Measurements from ENCODE around the gene C1orf21.

C1orf21 gene

DNA sequence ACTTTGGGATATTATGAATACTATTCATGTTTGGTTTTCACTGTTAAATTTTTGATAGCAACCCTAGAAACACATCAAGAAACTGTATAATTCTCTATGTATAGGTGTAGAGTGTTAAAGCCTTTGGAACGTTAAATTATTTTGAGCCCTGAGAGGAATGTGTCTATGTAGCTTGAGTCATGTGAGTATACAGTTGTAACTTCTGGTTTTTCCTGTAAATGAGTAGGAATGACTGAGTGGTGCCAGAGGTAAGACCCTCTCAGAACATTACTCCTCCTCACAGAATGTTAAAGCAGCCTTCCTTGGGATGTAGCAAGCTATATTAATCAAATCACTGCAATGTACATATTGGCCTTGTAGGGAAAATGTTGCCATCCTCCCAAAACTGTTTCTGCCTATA lies 69.0 kb downstream of the C1orf21 start:
- Mint-ChIP-seq H3K27ac (no peak overlapping the region), H3K27me3 (no peaks in the 10 kb centered on the region), H3K4me1 (ENCODE audit: low read depth in 2 of 2) (peaks cover 10 to 61% of the 10 kb centered on the region in 2 donors), H3K9me3 (no peaks in the 10 kb centered on the region), H3K36me3 (ENCODE audit: insufficient read depth) (no peaks in the 10 kb centered on the region), H3K4me3 (no peak overlapping the region)
- DNase-seq = no peak
- no peak for ATAC-seq (replicated peaks)

DNA sequence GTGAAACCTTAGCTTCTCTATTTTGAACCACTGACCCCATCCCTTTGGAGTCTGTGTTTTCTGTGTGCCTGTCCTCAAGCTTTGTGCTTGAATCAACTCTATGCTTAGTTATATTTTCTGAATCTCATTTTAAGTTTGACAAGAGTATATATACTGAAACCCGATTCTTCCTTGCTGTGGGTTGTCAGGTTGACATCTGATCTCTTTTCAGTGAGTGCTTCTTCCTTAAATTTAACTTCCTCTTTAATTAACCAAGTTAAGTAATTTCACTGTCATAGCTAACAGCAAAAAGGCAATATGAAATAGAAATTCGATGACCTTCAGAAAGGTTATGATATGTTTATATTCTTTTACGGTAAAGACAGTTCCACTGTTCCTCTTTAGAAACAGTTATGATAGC lies 69.4 kb downstream of the C1orf21 start:
- H3K27me3 Mint-ChIP-seq = no peaks in the 10 kb centered on the region
- no peak overlapping the region for H3K27ac Mint-ChIP-seq
- no peaks in the 10 kb centered on the region for H3K36me3 Mint-ChIP-seq (ENCODE audit: insufficient read depth)
- ATAC-seq (replicated peaks) = no peak
- H3K9me3 Mint-ChIP-seq = no peaks in the 10 kb centered on the region
- no peak for DNase-seq
- H3K4me3 Mint-ChIP-seq = no peak overlapping the region
- peaks cover 12 to 65% of the 10 kb centered on the region in 2 donors for H3K4me1 Mint-ChIP-seq (ENCODE audit: low read depth in 2 of 2)

DNA sequence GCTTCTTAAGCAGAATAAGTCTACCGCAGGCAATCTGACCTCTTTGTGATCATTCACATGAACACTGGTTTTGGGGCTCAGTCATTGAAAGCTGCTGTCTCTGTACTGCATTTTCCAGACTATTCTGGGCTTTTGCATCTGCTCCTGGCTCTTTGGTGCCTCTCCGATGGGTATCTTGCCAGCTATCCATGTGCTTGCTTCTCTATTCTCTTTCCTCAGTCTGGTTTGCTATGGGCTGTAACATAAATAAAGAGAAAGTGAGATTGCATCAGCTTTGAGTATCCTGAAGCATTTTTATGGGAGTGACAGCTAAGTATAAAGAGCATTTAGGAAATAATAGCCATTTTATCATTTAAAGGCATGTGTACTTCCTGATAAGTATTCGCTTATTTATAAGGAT lies 70.7 kb downstream of the C1orf21 start:
- ATAC-seq (replicated peaks) (no peak), DNase-seq (no peak)
- Mint-ChIP-seq H3K27me3 (no peaks in the 10 kb centered on the region), H3K9me3 (no peaks in the 10 kb centered on the region), H3K4me3 (no peak overlapping the region), H3K4me1 (ENCODE audit: low read depth in 2 of 2) (peaks cover 9 to 74% of the 10 kb centered on the region in 2 donors), H3K27ac (no peak overlapping the region), H3K36me3 (ENCODE audit: insufficient read depth) (no peaks in the 10 kb centered on the region)

DNA sequence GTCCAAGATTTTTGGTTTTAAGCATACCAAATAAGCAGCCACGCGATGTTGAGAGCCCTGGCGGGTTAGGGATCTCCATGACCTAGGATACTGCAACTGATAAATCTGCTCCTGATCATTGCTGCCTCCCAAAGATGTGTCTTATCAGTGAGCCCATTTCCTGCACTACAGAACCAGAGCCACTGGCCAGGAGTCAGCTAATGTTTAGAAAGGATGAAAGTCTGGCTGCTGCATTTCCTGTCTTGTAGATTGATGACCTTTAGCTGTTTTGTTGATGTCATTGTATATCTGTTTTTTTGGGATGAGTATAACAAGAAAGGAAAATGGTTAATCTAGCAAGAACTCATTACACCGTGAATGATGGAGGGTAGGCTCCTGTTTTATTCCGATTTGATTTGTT lies 74.5 kb downstream of the C1orf21 start:
- Mint-ChIP-seq H3K4me1 (ENCODE audit: low read depth in 2 of 2) (peaks cover 2 to 51% of the 10 kb centered on the region in 2 donors), H3K27ac (peak overlapping the region in 1 of 2 donors; percentile 35)

DNA sequence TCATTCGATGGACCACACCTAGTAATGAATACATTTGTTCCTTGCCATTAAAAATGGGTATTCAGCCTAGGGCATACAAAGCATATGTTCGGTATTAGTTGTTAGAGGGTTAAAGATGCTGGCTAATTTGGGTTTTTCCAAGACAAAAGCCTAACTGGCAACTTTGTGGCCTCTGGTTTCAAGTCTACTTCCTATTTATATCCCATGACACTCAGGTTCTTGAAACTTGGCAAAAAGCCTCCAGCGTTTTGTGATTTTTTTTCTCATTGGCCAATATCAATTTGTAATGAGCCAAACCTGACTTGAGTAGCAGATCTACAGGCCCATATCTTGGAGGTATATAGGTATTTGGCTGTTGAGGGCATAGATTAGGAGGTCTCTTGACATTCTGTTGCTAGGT lies 75.3 kb downstream of the C1orf21 start:
- Mint-ChIP-seq H3K27me3 (no peaks in the 10 kb centered on the region), H3K9me3 (no peaks in the 10 kb centered on the region), H3K27ac (peak overlapping the region in 1 of 2 donors; percentile 35), H3K4me3 (no peak overlapping the region), H3K36me3 (ENCODE audit: insufficient read depth) (no peaks in the 10 kb centered on the region), H3K4me1 (ENCODE audit: low read depth in 2 of 2) (peaks cover 2 to 44% of the 10 kb centered on the region in 2 donors)
- DNase-seq = no peak
- ATAC-seq (replicated peaks) = no peak

More for the DNA sequence above, 74.5 kb downstream of the C1orf21 start:
- H3K9me3 Mint-ChIP-seq = no peaks in the 10 kb centered on the region
- no peaks in the 10 kb centered on the region for H3K27me3 Mint-ChIP-seq
- H3K4me3 Mint-ChIP-seq = no peak overlapping the region
- no peak for DNase-seq
- no peaks in the 10 kb centered on the region for H3K36me3 Mint-ChIP-seq (ENCODE audit: insufficient read depth)
- no peak for ATAC-seq (replicated peaks)

DNA sequence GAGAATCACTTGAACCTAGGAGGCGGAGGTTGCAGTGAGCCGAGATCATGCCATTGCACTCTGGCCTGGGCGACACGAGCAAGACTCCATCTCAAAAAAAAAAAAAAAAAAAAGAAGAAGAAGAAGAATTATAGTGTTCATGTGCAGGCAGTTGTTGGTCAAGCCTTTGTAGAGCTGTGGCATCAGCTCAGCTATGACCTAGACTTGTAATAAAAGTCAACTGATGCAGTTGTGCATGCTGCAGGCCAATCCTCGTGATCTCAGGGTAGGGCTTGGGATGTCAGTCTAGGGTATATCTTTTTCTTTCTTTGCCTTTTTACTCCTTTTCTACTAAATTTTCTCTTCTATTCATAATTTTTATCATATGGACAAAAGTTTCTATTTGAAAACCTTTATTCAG lies 76.2 kb downstream of the C1orf21 start:
- DNase-seq = no peak
- H3K9me3 Mint-ChIP-seq = no peaks in the 10 kb centered on the region
- H3K4me1 Mint-ChIP-seq (ENCODE audit: low read depth in 2 of 2) = peaks cover 2 to 45% of the 10 kb centered on the region in 2 donors
- peak overlapping the region in 1 of 2 donors; percentile 35 for H3K27ac Mint-ChIP-seq
- no peaks in the 10 kb centered on the region for H3K27me3 Mint-ChIP-seq
- no peaks in the 10 kb centered on the region for H3K36me3 Mint-ChIP-seq (ENCODE audit: insufficient read depth)
- ATAC-seq (replicated peaks) = no peak
- H3K4me3 Mint-ChIP-seq = no peak overlapping the region

DNA sequence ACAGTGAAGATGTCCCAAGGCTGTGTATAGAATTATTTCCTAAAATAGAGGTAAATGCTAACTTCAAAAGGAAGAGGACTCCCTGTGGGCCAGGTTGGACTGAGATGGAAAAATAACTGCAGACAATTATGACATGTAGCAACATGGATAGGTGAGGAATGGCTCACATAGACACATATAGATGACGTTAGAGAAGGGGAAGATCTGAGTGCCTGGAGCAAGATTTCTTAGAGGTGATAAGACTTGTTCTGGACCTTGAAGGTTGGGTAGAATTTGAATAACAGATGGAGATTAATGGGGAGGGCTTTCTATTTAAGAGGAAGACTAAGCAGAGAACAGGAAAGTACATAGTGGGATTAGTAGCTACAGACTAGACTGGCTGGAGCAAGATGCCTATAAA lies 76.9 kb downstream of the C1orf21 start:
- H3K27ac Mint-ChIP-seq = no peak overlapping the region
- no peaks in the 10 kb centered on the region for H3K9me3 Mint-ChIP-seq
- H3K27me3 Mint-ChIP-seq = no peaks in the 10 kb centered on the region
- ATAC-seq (replicated peaks) (no peak), DNase-seq (no peak)
- H3K4me3 Mint-ChIP-seq = no peak overlapping the region
- H3K4me1 Mint-ChIP-seq (ENCODE audit: low read depth in 2 of 2) = peaks cover 2 to 43% of the 10 kb centered on the region in 2 donors
- H3K36me3 Mint-ChIP-seq (ENCODE audit: insufficient read depth) = no peaks in the 10 kb centered on the region

DNA sequence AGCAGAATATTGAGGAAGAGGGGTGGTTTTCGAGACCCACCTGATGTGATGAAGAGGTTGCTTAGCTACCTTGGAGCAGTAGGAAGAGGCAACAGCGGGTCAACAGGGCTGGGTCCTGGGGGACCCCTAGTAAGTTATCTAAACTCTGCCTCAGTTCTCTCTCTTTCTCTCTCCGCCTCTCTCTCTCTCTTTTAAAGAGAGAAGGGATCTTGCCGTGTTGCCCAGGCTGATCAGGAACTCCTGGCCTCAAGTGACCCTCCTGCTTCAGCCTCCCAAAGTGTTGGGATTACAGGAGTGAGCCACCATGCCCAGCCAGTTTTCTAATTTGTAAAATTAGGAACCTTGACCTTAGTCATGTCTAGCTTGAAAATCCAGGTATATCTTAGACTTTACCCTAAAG lies 77.9 kb downstream of the C1orf21 start:
- Mint-ChIP-seq H3K27ac (peak overlapping the region in 1 of 2 donors; percentile 1), H3K4me1 (ENCODE audit: low read depth in 2 of 2) (peaks cover 2 to 43% of the 10 kb centered on the region in 2 donors), H3K27me3 (no peaks in the 10 kb centered on the region)

DNA sequence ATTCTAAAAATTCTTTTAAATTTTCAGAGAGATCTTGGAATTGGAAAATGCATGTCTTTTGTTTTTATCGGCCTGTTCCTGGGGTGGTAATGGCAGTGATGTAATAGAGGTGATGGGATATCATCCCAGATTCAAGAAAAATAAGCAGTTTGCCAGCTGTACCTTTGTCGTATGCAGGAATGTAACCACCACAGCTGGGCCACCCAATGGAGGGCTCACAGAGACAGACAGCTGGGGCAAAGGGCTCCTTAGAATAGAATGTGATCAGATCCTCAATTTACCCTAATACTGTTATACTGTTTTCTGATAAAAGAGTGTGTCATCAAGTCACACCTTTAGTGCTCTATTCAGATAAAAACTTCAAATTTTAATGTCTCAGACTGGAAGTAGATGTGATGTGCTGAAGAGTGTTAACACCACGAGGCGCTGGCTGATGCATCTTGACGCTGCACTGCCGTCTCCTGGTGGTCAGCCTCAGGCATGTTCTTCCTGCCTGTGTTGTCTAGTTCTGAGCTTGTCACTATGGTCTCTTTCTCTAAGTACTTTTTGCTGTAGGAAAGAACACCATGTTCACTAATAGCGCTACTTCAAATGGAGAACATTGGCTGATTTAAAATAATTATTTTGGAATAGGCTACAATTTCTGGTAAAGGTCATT lies 78.8 kb downstream of the C1orf21 start:
- H3K27ac Mint-ChIP-seq = no peak overlapping the region
- H3K4me1 Mint-ChIP-seq (ENCODE audit: low read depth in 2 of 2) = peaks cover 2 to 44% of the 10 kb centered on the region in 2 donors
- no peak overlapping the region for H3K4me3 Mint-ChIP-seq
- DNase-seq (peak in 2 of 3 experiments; percentile 6 to 26), ATAC-seq (replicated peaks) (peak; percentile 62)
- no peaks in the 10 kb centered on the region for H3K27me3 Mint-ChIP-seq
- no peaks in the 10 kb centered on the region for H3K36me3 Mint-ChIP-seq (ENCODE audit: insufficient read depth)
- H3K9me3 Mint-ChIP-seq = no peaks in the 10 kb centered on the region

More for the DNA sequence above, 77.9 kb downstream of the C1orf21 start:
- no peaks in the 10 kb centered on the region for H3K9me3 Mint-ChIP-seq
- no peak overlapping the region for H3K4me3 Mint-ChIP-seq
- H3K36me3 Mint-ChIP-seq (ENCODE audit: insufficient read depth) = no peaks in the 10 kb centered on the region
- ATAC-seq (replicated peaks) (no peak), DNase-seq (no peak)

DNA sequence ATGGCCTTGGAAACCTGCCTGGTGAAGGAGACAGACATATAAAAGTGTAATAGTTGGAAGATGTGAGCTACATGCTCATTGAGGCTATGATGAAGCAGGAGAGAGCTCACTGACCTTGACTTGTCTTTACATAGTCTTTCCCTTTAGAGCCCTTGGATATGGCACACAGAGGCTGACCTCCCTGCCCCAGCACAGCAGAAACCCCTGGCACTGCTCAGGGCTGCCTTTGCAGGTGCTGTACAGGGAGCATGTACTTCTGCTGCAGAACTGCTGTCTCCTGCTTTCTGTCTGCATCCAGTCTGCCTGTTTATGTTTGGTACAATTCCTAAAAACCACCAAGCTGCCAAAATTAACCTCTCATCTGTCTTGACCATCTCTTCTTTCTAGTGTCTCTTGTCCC lies 80.5 kb downstream of the C1orf21 start:
- H3K27ac Mint-ChIP-seq = no peak overlapping the region
- H3K4me1 Mint-ChIP-seq (ENCODE audit: low read depth in 2 of 2) = peaks cover 0 to 33% of the 10 kb centered on the region in 2 donors
- DNase-seq = no peak
- no peak for ATAC-seq (replicated peaks)
- H3K9me3 Mint-ChIP-seq = no peaks in the 10 kb centered on the region
- no peaks in the 10 kb centered on the region for H3K36me3 Mint-ChIP-seq (ENCODE audit: insufficient read depth)
- no peak overlapping the region for H3K4me3 Mint-ChIP-seq
- no peaks in the 10 kb centered on the region for H3K27me3 Mint-ChIP-seq

DNA sequence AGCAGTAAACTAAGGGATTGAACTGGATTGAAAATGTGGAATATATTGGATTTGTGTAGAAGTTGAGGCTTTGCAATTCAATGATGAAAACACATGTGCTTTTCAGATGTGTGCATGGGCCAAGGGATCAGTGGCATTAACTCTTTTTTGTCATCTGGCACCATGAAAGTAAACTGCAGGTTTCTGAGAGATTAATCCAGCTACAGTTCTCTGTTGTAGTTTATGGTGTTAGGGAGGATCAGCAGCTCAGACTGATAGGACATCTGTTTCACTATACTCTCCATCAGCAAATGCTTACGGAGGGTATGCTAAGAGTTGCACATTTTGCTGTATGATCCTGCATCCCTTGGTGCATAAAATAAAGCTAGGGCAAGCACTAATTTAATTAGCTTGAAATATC lies 82.6 kb downstream of the C1orf21 start:
- ATAC-seq (replicated peaks) (no peak), DNase-seq (no peak)
- H3K36me3 Mint-ChIP-seq (ENCODE audit: insufficient read depth) = no peaks in the 10 kb centered on the region
- no peak overlapping the region for H3K27ac Mint-ChIP-seq
- no peaks in the 10 kb centered on the region for H3K27me3 Mint-ChIP-seq
- no peaks in the 10 kb centered on the region for H3K9me3 Mint-ChIP-seq
- H3K4me1 Mint-ChIP-seq (ENCODE audit: low read depth in 2 of 2) = peaks cover 0 to 38% of the 10 kb centered on the region in 2 donors
- H3K4me3 Mint-ChIP-seq = no peak overlapping the region

DNA sequence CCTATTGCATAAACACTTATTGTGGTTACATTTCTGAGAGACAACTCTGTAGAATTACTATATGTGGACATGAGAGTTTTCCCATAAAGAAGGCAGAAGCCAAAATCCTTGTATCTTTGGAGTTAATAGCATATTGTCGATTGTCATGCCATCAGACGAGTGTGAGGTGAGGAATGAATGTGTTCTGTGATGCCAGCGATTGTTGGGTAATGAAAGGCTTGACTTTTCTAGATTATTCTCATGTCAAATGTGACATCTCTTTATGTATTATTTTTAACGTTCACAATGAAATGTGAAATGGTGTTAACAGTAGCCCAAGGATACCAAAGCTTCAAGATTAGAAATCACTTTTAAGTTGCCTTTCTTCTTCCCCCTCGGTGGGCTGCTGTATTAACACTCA lies 84.9 kb downstream of the C1orf21 start:
- Mint-ChIP-seq H3K27ac (peak overlapping the region in 1 of 2 donors; percentile 16), H3K27me3 (no peaks in the 10 kb centered on the region), H3K4me1 (ENCODE audit: low read depth in 2 of 2) (peaks cover 2 to 34% of the 10 kb centered on the region in 2 donors), H3K4me3 (no peak overlapping the region), H3K36me3 (ENCODE audit: insufficient read depth) (no peaks in the 10 kb centered on the region), H3K9me3 (peaks cover 0 to 2% of the 10 kb centered on the region in 2 donors)
- no peak for ATAC-seq (replicated peaks)
- DNase-seq = no peak

DNA sequence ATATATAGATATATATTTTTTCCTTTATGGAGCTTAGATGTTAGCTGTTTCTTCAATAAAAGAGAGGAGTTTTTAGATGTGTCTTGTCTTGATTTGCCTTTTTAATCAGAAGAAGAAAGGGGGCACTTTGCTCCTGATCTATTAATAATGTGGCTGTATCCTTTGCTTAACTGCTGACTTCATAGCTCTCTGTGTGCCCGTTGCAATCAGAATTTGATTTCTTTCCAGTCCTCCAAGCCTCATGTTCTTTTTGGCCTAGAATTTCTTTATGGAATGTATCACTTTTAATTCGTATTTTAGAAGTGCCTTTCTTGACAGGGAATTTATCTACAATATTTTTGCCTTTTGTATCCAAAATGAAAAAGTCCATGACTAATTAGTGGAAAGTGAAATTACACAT lies 85.3 kb downstream of the C1orf21 start:
- peaks cover 2 to 34% of the 10 kb centered on the region in 2 donors for H3K4me1 Mint-ChIP-seq (ENCODE audit: low read depth in 2 of 2)
- no peak for ATAC-seq (replicated peaks)
- no peak overlapping the region for H3K4me3 Mint-ChIP-seq
- H3K9me3 Mint-ChIP-seq = peaks cover 0 to 2% of the 10 kb centered on the region in 2 donors
- H3K27me3 Mint-ChIP-seq = no peaks in the 10 kb centered on the region
- DNase-seq = no peak
- H3K36me3 Mint-ChIP-seq (ENCODE audit: insufficient read depth) = no peaks in the 10 kb centered on the region
- no peak overlapping the region for H3K27ac Mint-ChIP-seq

DNA sequence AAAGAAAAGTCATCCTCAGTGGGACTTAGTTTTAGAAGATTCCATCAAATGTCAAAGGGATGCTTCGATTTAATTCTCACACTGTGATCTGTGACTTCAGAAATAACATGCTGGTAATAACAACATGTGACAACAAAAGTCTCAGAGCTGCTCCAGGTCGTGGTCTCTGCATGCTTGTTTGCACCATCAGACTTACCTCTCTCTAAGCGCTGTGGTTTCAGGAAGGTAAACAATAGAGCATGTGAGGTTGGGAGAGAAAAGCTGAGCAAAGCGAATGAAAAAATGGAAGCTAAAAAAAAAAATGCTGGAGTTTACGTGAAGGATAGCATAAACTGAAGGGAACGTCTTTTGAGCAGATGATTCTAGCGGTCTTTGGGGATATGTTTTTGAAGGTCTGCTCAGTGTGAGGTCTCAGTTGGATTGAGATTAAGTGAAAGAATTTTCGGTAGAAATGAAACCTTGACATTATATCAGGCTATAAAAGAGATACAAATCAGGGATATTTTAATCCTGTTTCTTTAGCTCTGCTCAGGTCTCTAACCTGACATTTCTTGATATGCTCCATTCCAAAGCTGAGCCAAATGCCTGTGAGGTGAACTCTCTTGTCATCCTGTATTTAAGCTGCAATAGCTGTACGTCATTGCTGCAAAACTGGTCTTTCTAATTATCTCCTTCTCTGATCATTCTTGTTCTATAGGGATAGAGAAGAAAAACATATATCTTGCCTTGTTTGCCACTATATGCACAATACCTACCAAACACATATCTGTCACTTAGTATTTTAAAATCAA lies 86.5 kb downstream of the C1orf21 start:
- Mint-ChIP-seq H3K27me3 (no peaks in the 10 kb centered on the region), H3K36me3 (ENCODE audit: insufficient read depth) (no peaks in the 10 kb centered on the region), H3K9me3 (peaks cover 0 to 2% of the 10 kb centered on the region in 2 donors), H3K4me1 (ENCODE audit: low read depth in 2 of 2) (peaks cover 2 to 29% of the 10 kb centered on the region in 2 donors), H3K27ac (no peak overlapping the region), H3K4me3 (no peak overlapping the region)
- no peak for DNase-seq
- ATAC-seq (replicated peaks) = no peak

All from effector memory CD8-positive, alpha-beta T cell (primary cell).